H9 (cell line): ENCODE measurements around the gene SERPINA6. TPM values are rescaled to one million over a fixed set of nuclear protein-coding genes. Genes with fewer than 3 reads are reported as not detected.

ENCODE experiments used
- DNase-seq: peaks from one replicate; pipeline ENCODE4 v3.0.0-alpha.2; 2017
- H2AFZ ChIP-seq: one replicate; pipeline ENCODE4 v1.6.1; 2013; ENCODE audit warnings: mild to moderate bottlenecking, low read length, control low read depth, moderate library complexity
- H2AK5ac ChIP-seq: 2 replicates; pipeline ENCODE4 v1.6.1; 2013; ENCODE audit warnings: low read length, control low read depth, mixed read lengths; ENCODE audit not compliant: insufficient read length
- H2BK120ac ChIP-seq: one replicate; pipeline ENCODE4 v1.6.1; 2013; ENCODE audit warnings: low read depth, mild to moderate bottlenecking, low read length, control low read depth, inconsistent platforms; ENCODE audit not compliant: poor library complexity, severe bottlenecking
- H2BK12ac ChIP-seq: 2 replicates; pipeline ENCODE4 v1.6.1; 2013; ENCODE audit warnings: low read length, control low read depth, mixed read lengths, low read depth; ENCODE audit not compliant: insufficient read length
- H2BK15ac ChIP-seq: 2 replicates; pipeline ENCODE4 v1.6.1; 2013; ENCODE audit warnings: low read depth, low read length, control low read depth
- H2BK20ac ChIP-seq: one replicate; pipeline ENCODE4 v1.6.1; 2013; ENCODE audit warnings: low read depth, mild to moderate bottlenecking, low read length, control low read depth, inconsistent platforms; ENCODE audit not compliant: poor library complexity, severe bottlenecking
- H2BK5ac ChIP-seq: 2 replicates; pipeline ENCODE4 v1.6.1; 2013; ENCODE audit warnings: low read length, control low read depth, mixed read lengths; ENCODE audit not compliant: insufficient read length
- H3K14ac ChIP-seq: 2 replicates; pipeline ENCODE4 v1.6.1; 2013; ENCODE audit warnings: low read length, control low read depth; ENCODE audit not compliant: insufficient read depth
- H3K18ac ChIP-seq: 2 replicates; pipeline ENCODE4 v1.6.1; 2013; ENCODE audit warnings: low read depth, mild to moderate bottlenecking, mixed read lengths, low read length, control low read depth; ENCODE audit not compliant: insufficient read length
- H3K23ac ChIP-seq: 2 replicates; pipeline ENCODE4 v1.6.1; 2013; ENCODE audit warnings: low read length, control low read depth, mixed read lengths, low read depth; ENCODE audit not compliant: insufficient read length
- H3K23me2 ChIP-seq: 2 replicates; pipeline ENCODE4 v1.6.1; 2013; ENCODE audit warnings: low read depth, mild to moderate bottlenecking, mixed read lengths, low read length, control low read depth; ENCODE audit not compliant: insufficient read length, poor library complexity, severe bottlenecking
- H3K27ac ChIP-seq: 2 replicates; pipeline ENCODE4 v1.5.1; 2013; ENCODE audit warnings: low read length, control low read depth, mixed read lengths, low read depth; ENCODE audit not compliant: insufficient read length
- H3K27me3 ChIP-seq: 2 replicates; pipeline ENCODE4 v1.6.1; 2013; ENCODE audit warnings: low read length, control low read depth, inconsistent platforms; ENCODE audit not compliant: insufficient read depth
- H3K4ac ChIP-seq: 2 replicates; pipeline ENCODE4 v1.6.1; 2013; ENCODE audit warnings: low read depth, mild to moderate bottlenecking, control low read depth, inconsistent platforms, low read length, moderate library complexity
- H3K4me1 ChIP-seq: 2 replicates; pipeline ENCODE4 v1.6.1; 2013; ENCODE audit warnings: low read length, control low read depth, inconsistent platforms; ENCODE audit not compliant: insufficient read depth
- H3K4me2 ChIP-seq: 2 replicates; pipeline ENCODE4 v1.6.1; 2013; ENCODE audit warnings: low read length, control low read depth, mixed read lengths; ENCODE audit not compliant: insufficient read length, insufficient read depth
- H3K56ac ChIP-seq: 2 replicates; pipeline ENCODE4 v1.6.1; 2013; ENCODE audit warnings: low read depth, mild to moderate bottlenecking, mixed read lengths, low read length, control low read depth; ENCODE audit not compliant: insufficient read length
- H3K79me1 ChIP-seq: 2 replicates; pipeline ENCODE4 v1.6.1; 2013; ENCODE audit warnings: low read depth, mild to moderate bottlenecking, moderate library complexity, low read length, control low read depth, inconsistent platforms; ENCODE audit not compliant: insufficient read depth, poor library complexity, severe bottlenecking
- H3K79me2 ChIP-seq: 2 replicates; pipeline ENCODE4 v1.6.1; 2013; ENCODE audit warnings: low read length, control low read depth, inconsistent platforms; ENCODE audit not compliant: insufficient read depth
- H3K9ac ChIP-seq: 2 replicates; pipeline ENCODE4 v1.6.1; 2013; ENCODE audit warnings: low read length, control low read depth, mixed read lengths; ENCODE audit not compliant: insufficient read length; ENCODE audit errors: extremely low read depth
- H3K9me3 ChIP-seq: one replicate; pipeline ENCODE4 v1.6.1; 2013; ENCODE audit warnings: low read depth, low read length, inconsistent platforms; ENCODE audit not compliant: control insufficient read depth
- H3T11ph ChIP-seq: one replicate; pipeline ENCODE4 v1.6.1; 2013; ENCODE audit warnings: mild to moderate bottlenecking, low read length, control low read depth, inconsistent platforms
- H4K20me1 ChIP-seq: one replicate; pipeline ENCODE4 v1.6.1; 2013; ENCODE audit not compliant: control insufficient read depth, insufficient read length, insufficient read depth
- H4K5ac ChIP-seq: 2 replicates; pipeline ENCODE4 v1.6.1; 2013; ENCODE audit warnings: low read depth, mild to moderate bottlenecking, mixed read lengths, low read length, control low read depth; ENCODE audit not compliant: insufficient read length
- H4K8ac ChIP-seq: replicated peaks from 2 replicates; pipeline ENCODE4 v1.6.1; 2013; ENCODE audit warnings: low read length, control low read depth, mixed read lengths, low read depth; ENCODE audit not compliant: insufficient read length
- H4K91ac ChIP-seq: 2 replicates; pipeline ENCODE4 v1.6.1; 2013; ENCODE audit warnings: low read depth, mild to moderate bottlenecking, moderate library complexity, mixed read lengths, low read length, control low read depth; ENCODE audit not compliant: insufficient read length
- H3K27ac Mint-ChIP-seq, 3 experiments: 2 replicates in 2 of 3; 3 replicates in 1 of 3; pipeline ENCODE4 v1.8.0; 2020 to 2021; ENCODE audit warnings: mixed read lengths in 3 of 3, mild to moderate bottlenecking in 1 of 3, moderate library complexity in 1 of 3
- H3K27me3 Mint-ChIP-seq: 2 replicates; pipeline ENCODE4 v1.8.0; 2021; ENCODE audit warnings: low read depth, mild to moderate bottlenecking, moderate library complexity, mixed read lengths
- H3K36me3 Mint-ChIP-seq, 3 experiments: 2 replicates in 2 of 3; 3 replicates in 1 of 3; pipeline ENCODE4 v1.8.0; 2020 to 2021; ENCODE audit warnings: low read depth in 3 of 3, mixed read lengths in 3 of 3; ENCODE audit not compliant: insufficient read depth in 1 of 3
- H3K4me1 Mint-ChIP-seq, 2 experiments: 2 replicates each; pipeline ENCODE4 v1.8.0; 2020; ENCODE audit warnings: mixed read lengths in 2 of 2
- H3K4me3 Mint-ChIP-seq, 2 experiments: 2 replicates in 1 of 2; 3 replicates in 1 of 2; pipeline ENCODE4 v1.8.0; 2020 to 2021; ENCODE audit warnings: mild to moderate bottlenecking in 2 of 2, mixed read lengths in 2 of 2, moderate library complexity in 1 of 2
- H3K9me3 Mint-ChIP-seq, 2 experiments: 2 replicates in 1 of 2; 3 replicates in 1 of 2; pipeline ENCODE4 v1.8.0; 2020; ENCODE audit warnings: mild to moderate bottlenecking in 2 of 2, mixed read lengths in 2 of 2, moderate library complexity in 1 of 2
- CTCF ChIP-seq: fragments of 200-600 bp; sonication (generic); conservative IDR thresholded peaks from 3 replicates; pipeline ENCODE4 v1.8.0; 2021; ENCODE audit warnings: antibody characterized with exemption, mild to moderate bottlenecking
- WGBS: extraction: QIAGEN DNeasy Blood & Tissue Kit; methylation state at CpG from one replicate; pipeline ENCODE4 v1.1.7; 2013; ENCODE audit warnings: missing lambda C conversion rate, low lambda C conversion rate, mixed read lengths; ENCODE audit not compliant: insufficient read length; ENCODE audit errors: extremely low coverage; 5-methylcytosine and 5-hydroxymethylcytosine counted together
- total RNA-seq: library from RNA; stranded (reverse); gene quantifications from 2 replicates; pipeline ENCODE4 v1.2.1, GENCODE V29; 2021

The SERPINA6 gene
- total RNA-seq, 1 experiment from 2014 or later: not detected

- Mint-ChIP-seq H3K36me3 (no peaks in the 10 kb centered on the region), H3K27ac (peak overlapping the region in 1 of 3 experiments; percentile 48; a peak in 1 of 7 replicates), H3K9me3 (no peaks in the 10 kb centered on the region), H3K4me3 (no peak overlapping the region), H3K27me3 (no peaks in the 10 kb centered on the region; the same call in 1 of the 2 replicates), H3K4me1 (no peaks in the 10 kb centered on the region; a peak in 1 of 4 replicates)
- Histone ChIP-seq H3K4me1 (no peaks in the 10 kb centered on the region), H4K5ac (no peak overlapping the region), H3K4ac (no peak overlapping the region), H3K79me1 (no peaks in the 10 kb centered on the region), H3K27me3 (no peaks in the 10 kb centered on the region), H3K23ac (no peak overlapping the region), H2BK5ac (no peak overlapping the region), H3K4me2 (no peak overlapping the region), H3K14ac (no peak overlapping the region), H3K27ac (no peak overlapping the region), H3K18ac (no peak overlapping the region), H4K20me1 (no peaks in the 10 kb centered on the region), H3K23me2 (no peaks in the 10 kb centered on the region), H3T11ph (no peak overlapping the region), H2BK12ac (no peak overlapping the region), H4K8ac (no peak overlapping the region), H3K9ac (no peak overlapping the region), H4K91ac (no peak overlapping the region), H2AFZ (no peak overlapping the region), H2BK20ac (no peak overlapping the region), H2BK120ac (no peak overlapping the region), H2AK5ac (no peak overlapping the region), H2BK15ac (no peak overlapping the region), H3K9me3 (no peaks in the 10 kb centered on the region), H3K79me2 (no peaks in the 10 kb centered on the region), H3K56ac (no peak overlapping the region)
- WGBS: no CpG with 5 or more reads among the region's 2 CpGs
- TF ChIP-seq CTCF: no peak
- no peak for DNase-seq
These were observed 40.0 kb downstream of the SERPINA6 start for GRCh38 chr14:94282991-94283723.
